Left lung (tissue), 10 donors: ENCODE measurements around the gene TRIM65. TPM values are rescaled to one million over a fixed set of nuclear protein-coding genes. Genes with fewer than 3 reads are reported as not detected.

Source experiments
- ATAC-seq: fragments of 200-7000 bp; cut with Tn5 transposase; one replicate; pipeline ENCODE4 v1.9.1; 2020; ENCODE audit warnings: moderate library complexity
- DNase-seq, 4 donors: peaks; one replicate each; pipeline ENCODE4 v3.0.0-alpha.2; 2013 to 2020
- H3K27ac ChIP-seq, 2 donors: fragments of 200-600 bp; sonication (generic) in 1 of 2; one replicate each; pipeline versions ENCODE4 v1.5.0 to v1.8.0; 2020 to 2021
- H3K27me3 ChIP-seq, 2 donors: fragments of 200-600 bp; sonication (generic) in 1 of 2; one replicate each; pipeline versions ENCODE4 v1.5.0 to v1.8.0; 2020 to 2021
- H3K36me3 ChIP-seq, 2 donors: fragments of 200-600 bp; sonication (generic) in 1 of 2; one replicate each; pipeline versions ENCODE4 v1.5.0 to v1.8.0; 2020 to 2021
- H3K4me1 ChIP-seq, 2 donors: fragments of 200-600 bp; one replicate each; pipeline ENCODE4 v1.8.0; 2021
- H3K4me3 ChIP-seq, 2 donors: fragments of 200-600 bp; sonication (generic) in 1 of 2; one replicate each; pipeline versions ENCODE4 v1.5.0 to v1.8.0; 2020 to 2021; ENCODE audit warnings: mild to moderate bottlenecking in 1 of 2
- H3K9me3 ChIP-seq, 2 donors: fragments of 200-600 bp; sonication (generic) in 1 of 2; one replicate each; pipeline versions ENCODE4 v1.5.0 to v1.8.0; 2020 to 2021
- intact Hi-C, 2 donors: fragments of 100-400 bp; cut with DNase I; formaldehyde crosslinking; loops; one replicate each; pipeline versions ENCODE4 v1.11.2 to v1.14.2; 2022
- polyA plus RNA-seq, 6 donors: library from polyadenylated mRNA; unstranded; fragments of 120-200 nt; gene quantifications; one replicate each; pipeline ENCODE4 v1.2.1, GENCODE V29; 2013; ENCODE audit not compliant: insufficient read length in 6 of 6
- total RNA-seq, 2 donors: library from RNA; stranded (reverse); fragmentation: NEBNext Ultra II Directional; extraction: Animal tissue kit (Norgen Biotek cat#: 25700); gene quantifications; one replicate each; pipeline ENCODE4 v1.2.1, GENCODE V29; 2021
- TF ChIP-seq, protein P1 (sequence below), 2 donors: fragments of 200-600 bp; sonication (generic) in 1 of 2; IDR thresholded peaks; one replicate each; pipeline versions ENCODE4 v1.5.0 to v1.8.0; 2021; ENCODE audit warnings: antibody characterized with exemption in 2 of 2
- donor health status: DM: no; HTN: yes; CAD: no.
- donor health status: DM: no; HTN: no; CAD: no.

Gene TRIM65
- total and polyA plus RNA-seq, 8 donors: 15.8 to 35.1 (median 20.0) TPM

DNA sequence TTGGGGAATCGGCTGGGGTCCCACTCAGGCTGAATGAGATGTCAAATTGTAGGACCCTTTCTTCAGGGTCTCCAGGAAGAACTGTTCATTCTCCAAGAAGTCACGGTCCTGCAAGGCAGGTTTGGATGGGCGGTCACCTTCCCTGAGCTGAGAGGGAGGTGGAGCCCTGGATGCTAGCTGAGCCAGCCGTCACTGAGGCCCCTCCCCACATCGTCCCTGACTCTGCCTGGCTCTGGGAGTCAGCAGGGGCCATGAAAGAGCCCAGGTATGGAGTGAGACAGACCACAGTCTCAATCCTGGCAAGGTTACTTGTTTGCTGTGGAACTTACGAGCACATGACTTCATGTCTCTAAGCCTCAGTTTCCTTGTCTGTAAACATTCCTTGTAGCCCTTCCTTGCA lies 13.9 kb upstream of the TRIM65 start:
- Histone ChIP-seq H3K27ac (no peak overlapping the region), H3K4me3 (no peak overlapping the region), H3K27me3 (no peaks in the 10 kb centered on the region), H3K4me1 (peaks cover 7 to 16% of the 10 kb centered on the region in 2 donors), H3K9me3 (no peaks in the 10 kb centered on the region), H3K36me3 (peaks cover 0 to 11% of the 10 kb centered on the region in 2 donors)
- intact Hi-C loops: no loop called here
- ATAC-seq: peak; percentile 67
- TF ChIP-seq, protein P1, sequence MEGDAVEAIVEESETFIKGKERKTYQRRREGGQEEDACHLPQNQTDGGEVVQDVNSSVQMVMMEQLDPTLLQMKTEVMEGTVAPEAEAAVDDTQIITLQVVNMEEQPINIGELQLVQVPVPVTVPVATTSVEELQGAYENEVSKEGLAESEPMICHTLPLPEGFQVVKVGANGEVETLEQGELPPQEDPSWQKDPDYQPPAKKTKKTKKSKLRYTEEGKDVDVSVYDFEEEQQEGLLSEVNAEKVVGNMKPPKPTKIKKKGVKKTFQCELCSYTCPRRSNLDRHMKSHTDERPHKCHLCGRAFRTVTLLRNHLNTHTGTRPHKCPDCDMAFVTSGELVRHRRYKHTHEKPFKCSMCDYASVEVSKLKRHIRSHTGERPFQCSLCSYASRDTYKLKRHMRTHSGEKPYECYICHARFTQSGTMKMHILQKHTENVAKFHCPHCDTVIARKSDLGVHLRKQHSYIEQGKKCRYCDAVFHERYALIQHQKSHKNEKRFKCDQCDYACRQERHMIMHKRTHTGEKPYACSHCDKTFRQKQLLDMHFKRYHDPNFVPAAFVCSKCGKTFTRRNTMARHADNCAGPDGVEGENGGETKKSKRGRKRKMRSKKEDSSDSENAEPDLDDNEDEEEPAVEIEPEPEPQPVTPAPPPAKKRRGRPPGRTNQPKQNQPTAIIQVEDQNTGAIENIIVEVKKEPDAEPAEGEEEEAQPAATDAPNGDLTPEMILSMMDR (IDR thresholded peaks at IDR 0.05): no peak
- DNase-seq: peak in 1 of 4 donors; percentile 82

DNA sequence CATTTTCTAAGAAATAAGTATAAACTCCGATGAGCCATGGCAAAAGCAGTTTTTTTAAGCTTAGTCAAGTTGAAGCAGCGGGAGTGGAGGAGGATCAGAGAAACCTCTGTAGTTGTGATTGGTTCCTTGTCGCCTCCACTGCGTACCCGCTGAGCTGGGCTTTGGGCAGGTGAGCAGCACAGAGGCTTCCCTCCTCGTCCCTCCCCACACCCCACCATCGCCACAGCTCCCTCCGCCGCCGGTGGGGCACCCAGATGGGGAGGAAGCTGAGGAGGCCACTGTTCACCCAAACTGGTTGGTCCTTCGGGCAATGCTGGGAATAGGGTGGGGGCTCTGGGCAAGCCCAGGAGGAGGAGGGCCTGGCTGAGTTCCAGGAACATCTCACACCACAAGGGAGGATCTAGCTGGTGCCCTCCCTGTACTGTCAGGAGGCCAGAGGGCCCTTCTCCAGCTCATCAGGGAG lies 13.1 kb upstream of the TRIM65 start:
- Histone ChIP-seq H3K27ac (no peak overlapping the region), H3K36me3 (peaks cover 0 to 11% of the 10 kb centered on the region in 2 donors), H3K4me3 (no peak overlapping the region), H3K9me3 (no peaks in the 10 kb centered on the region), H3K27me3 (no peaks in the 10 kb centered on the region), H3K4me1 (peaks cover 11 to 23% of the 10 kb centered on the region in 2 donors)
- peak in 1 of 4 donors; percentile 80 for DNase-seq
- TF ChIP-seq, protein P1 (IDR thresholded peaks at IDR 0.05): no peak
- intact Hi-C loops: loop anchor here in 1 of 2 donors (5.0 kb wide), 1 partner anchor 92 kb away; the partner anchor contains the start of gene CDK3
- ATAC-seq: no peak

DNA sequence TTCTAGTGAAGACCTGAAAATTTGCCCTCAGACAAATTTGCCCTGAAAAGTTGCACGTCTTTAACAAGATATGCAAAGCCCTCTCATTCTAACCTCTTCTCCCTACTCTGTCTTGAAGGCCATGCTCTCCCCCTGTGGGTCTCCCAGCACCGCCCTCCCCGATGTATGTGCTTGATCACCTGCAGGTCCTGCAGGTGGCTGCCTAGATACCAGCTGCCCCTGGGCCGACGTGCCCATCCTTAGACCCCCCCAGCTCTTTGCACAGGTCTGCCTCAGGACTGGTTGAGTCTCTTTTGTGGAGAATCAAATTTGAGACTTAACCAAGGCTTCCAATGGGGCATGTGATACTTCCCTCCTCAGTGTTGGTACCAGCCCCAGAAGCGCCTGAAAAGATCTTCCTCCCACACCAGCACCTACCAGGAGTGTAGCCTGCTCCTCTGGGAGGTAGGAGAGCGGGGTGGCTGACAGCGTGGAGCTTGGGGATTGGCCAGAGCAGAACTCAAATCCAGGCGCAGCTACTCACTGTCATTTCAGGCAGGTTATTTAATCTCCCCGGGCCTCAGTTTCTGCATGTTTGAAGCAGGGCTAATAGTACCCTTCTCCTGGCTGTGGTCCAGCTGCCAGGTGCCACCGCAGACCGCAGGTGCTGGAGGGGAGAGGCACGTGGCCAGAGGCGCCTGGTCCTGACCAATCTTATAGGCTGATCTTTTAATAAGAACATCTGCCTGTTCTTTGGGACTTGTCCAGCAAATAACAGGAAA lies 12.5 kb upstream of the TRIM65 start:
- intact Hi-C loops: loop anchor here in 1 of 2 donors (5.0 kb wide), 1 partner anchor 93 kb away; the partner anchor contains the start of gene CDK3
- DNase-seq (peak in 2 of 4 donors; percentile 30 to 87), ATAC-seq (no peak)
- Histone ChIP-seq H3K4me1 (peaks cover 11 to 25% of the 10 kb centered on the region in 2 donors), H3K9me3 (no peaks in the 10 kb centered on the region), H3K4me3 (no peak overlapping the region), H3K27ac (peak overlapping the region in 1 of 2 donors; percentile 45), H3K27me3 (no peaks in the 10 kb centered on the region), H3K36me3 (peaks cover 0 to 7% of the 10 kb centered on the region in 2 donors)
- TF ChIP-seq, protein P1 (IDR thresholded peaks at IDR 0.05): no peak

DNA sequence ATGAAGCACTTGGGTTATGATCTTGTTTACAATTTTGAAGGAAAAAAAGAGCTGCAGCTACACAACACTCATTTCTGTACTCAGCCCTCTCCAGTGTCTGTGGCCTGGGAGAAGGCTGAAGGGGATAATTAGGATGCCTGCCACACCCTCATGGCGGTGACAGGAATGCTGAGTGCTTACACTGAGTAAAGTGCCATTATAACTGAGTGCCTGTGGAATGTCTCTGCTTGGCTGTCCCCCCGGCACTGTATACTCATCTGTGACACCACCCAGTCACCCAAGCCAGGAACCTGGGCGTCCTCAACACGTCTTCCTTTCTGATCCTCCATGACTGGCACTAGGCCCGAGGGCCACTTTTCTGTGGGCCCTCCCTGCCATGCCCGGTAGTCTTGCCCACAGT lies 11.4 kb upstream of the TRIM65 start:
- H3K9me3 ChIP-seq: no peaks in the 10 kb centered on the region
- TF ChIP-seq, protein P1 (IDR thresholded peaks at IDR 0.05): no peak
- ATAC-seq (peak; percentile 50), DNase-seq (peak in 2 of 4 donors; percentile 55 to 82)
- peak overlapping the region in 1 of 2 donors; percentile 45 for H3K27ac ChIP-seq
- no peak overlapping the region for H3K4me3 ChIP-seq
- no peaks in the 10 kb centered on the region for H3K36me3 ChIP-seq
- peaks cover 17 to 35% of the 10 kb centered on the region in 2 donors for H3K4me1 ChIP-seq
- intact Hi-C loops: loop anchor here in 1 of 2 donors (5.0 kb wide), 1 partner anchor 94 kb away; the partner anchor contains the start of gene CDK3
- no peaks in the 10 kb centered on the region for H3K27me3 ChIP-seq
